GM10847 (cell line): ENCODE measurements around the gene THY1.

Experiments
- POLR2A ChIP-seq: IDR thresholded peaks from 2 replicates; pipeline ENCODE4 v1.6.1; 2011; ENCODE audit not compliant: insufficient read length; ENCODE audit errors: extremely low read depth

Gene THY1

GRCh38 chr11:119422809-119423508 is at the start of gene THY1:
THY1 (minus strand) TSS chr11:119423172; CDS start chr11:119420905, 2,267 bp downstream.
- no peak for TF ChIP-seq POLR2A

- no peak for TF ChIP-seq POLR2A
Observed at GRCh38 chr11:119472186-119472855, 49.3 kb upstream of the THY1 start.

GRCh38 chr11:119471329-119471728 is 48.4 kb upstream of the THY1 start:
- no peak for TF ChIP-seq POLR2A

GRCh38 chr11:119470317-119471291 is 47.6 kb upstream of the THY1 start:
- no peak for TF ChIP-seq POLR2A

DNA sequence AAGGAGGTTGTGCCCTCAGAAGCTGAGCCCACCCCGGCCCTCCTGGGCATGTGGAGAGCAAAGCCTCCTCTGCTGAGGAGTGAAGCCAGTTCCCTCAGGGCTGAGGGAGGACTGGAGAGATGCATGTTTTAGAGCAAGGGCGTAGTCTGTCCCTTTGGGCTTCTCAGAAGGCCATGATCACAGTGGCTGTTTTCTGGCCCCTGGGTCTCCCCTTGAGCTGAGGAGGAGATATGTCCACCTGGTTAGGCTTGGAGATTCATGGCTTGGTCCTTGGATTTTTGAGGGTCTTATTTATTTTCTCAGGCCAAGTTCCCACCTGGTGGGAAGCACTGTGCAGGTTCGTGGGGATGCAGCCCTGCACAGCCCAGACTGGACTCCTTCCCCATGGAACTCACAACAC is 46.5 kb upstream of the THY1 start:
- TF ChIP-seq POLR2A = no peak

- no peak for TF ChIP-seq POLR2A
Observed at GRCh38 chr11:119468511-119468910, 45.5 kb upstream of the THY1 start.

- TF ChIP-seq POLR2A = no peak
Observed at GRCh38 chr11:119461229-119461963, 38.4 kb upstream of the THY1 start.

DNA sequence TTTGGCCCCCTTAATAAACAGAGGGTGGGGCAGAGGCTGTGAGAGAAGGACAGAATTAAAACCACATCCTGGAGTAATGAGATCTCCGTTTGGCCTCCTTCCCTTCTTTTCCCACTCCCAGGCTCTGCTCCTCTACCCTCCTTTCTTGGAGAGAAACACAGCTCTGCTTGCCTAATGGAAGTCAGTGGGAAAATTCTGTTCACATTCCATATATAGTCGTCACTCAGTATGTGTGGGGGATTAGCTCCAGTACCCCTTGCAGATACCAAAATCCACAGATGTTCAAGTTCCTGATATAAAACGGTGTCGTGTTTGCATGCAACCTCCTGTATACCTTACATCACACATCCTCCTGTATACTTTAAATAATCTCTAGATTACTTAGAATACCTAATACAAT is 37.6 kb upstream of the THY1 start:
- no peak for TF ChIP-seq POLR2A

DNA sequence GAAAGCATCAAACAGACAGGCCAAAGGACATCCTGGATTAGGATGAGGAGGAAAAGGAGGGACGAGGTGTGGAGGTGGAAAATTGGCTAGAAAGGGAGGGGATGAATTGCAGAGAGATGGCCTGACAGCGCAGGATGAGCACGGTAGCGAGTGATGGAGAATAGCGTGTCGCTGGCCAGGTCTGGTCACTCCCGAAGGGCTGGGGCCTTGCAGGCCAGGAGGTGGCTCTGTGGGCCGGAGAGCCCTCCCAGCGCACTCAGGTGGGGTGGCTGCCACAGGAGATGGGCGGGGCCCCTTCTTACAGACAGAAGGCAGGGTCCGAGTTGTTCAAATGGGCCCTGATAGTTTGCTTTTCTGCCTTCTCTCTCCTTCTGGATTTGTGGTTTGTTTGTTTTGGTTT is 37.1 kb upstream of the THY1 start:
- no peak for TF ChIP-seq POLR2A

GRCh38 chr11:119459293-119459976 is 36.5 kb upstream of the THY1 start:
- TF ChIP-seq POLR2A = no peak

DNA sequence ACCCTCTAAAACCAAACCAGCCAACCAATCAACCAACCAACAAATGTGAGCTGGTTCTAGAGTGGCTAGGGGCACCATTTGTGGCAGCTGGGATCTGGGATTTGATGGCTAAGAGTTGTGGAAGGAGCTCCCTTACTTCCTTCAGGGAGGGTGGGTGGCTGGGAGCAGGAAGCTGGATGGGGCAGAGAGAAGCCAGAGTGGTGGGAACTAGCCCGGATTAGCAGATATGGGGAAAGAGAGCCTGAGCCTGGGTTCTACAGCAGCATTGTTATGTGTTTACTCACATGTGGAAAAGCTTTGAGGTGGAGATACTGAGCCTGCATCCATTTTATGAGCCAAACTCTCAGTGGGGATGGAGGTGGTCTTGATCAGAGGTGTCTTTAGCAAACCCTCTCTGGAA is 30.9 kb upstream of the THY1 start:
- TF ChIP-seq POLR2A = no peak

GRCh38 chr11:119450590-119451326 is 27.8 kb upstream of the THY1 start:
- TF ChIP-seq POLR2A = no peak

- no peak for TF ChIP-seq POLR2A
Observed at GRCh38 chr11:119449498-119449897, 26.5 kb upstream of the THY1 start.

- no peak for TF ChIP-seq POLR2A
Observed at GRCh38 chr11:119448380-119448779, 25.4 kb upstream of the THY1 start.
